OCI-LY7 (cell line): Measurements from ENCODE around the gene SETD4. TPM values are rescaled to one million over a fixed set of nuclear protein-coding genes. Genes with fewer than 3 reads are reported as not detected.

Experiments
- BruUV-seq: library from RNA; stranded (reverse); fragments of 400-500 nt; replicated peaks from 2 replicates; lab custom pipeline; 2021; lab: Mats Ljungman, UMichigan
- CTCF ChIA-PET: fragments of 300-600 bp; sonication (Branson Sonifier 250); formaldehyde crosslinking; loops from one replicate; lab custom pipeline; 2022; ENCODE audit warnings: antibody characterized with exemption; ENCODE audit not compliant: unreplicated experiment; lab: Charles Lee
- POLR2A ChIA-PET: fragments of 300-600 bp; sonication (Branson Sonifier 250); formaldehyde crosslinking; loops from one replicate; lab custom pipeline; 2022; ENCODE audit warnings: antibody characterized with exemption; lab: Charles Lee
- DNase-seq: peaks from one replicate; pipeline ENCODE4 v3.0.0-alpha.2; 2015; ENCODE audit warnings: low spot score
- H2AFZ ChIP-seq: fragments of 200-600 bp; sonication (generic), shearing (Covaris generic); 2 replicates; pipeline ENCODE4 v1.6.1; 2014; ENCODE audit warnings: mild to moderate bottlenecking, antibody characterized with exemption, low read length, moderate library complexity
- H3K27ac ChIP-seq: fragments of 200-600 bp; sonication (generic); 2 replicates; pipeline ENCODE4 v1.5.1; 2014; ENCODE audit warnings: mixed run types, low read depth, mild to moderate bottlenecking, moderate library complexity, low read length, inconsistent platforms; ENCODE audit not compliant: poor library complexity, severe bottlenecking
- H3K36me3 ChIP-seq: fragments of 200-600 bp; sonication (generic); 2 replicates; pipeline ENCODE4 v1.6.1; 2014; ENCODE audit warnings: mild to moderate bottlenecking, antibody characterized with exemption, low read length, moderate library complexity, mixed read lengths; ENCODE audit not compliant: insufficient read depth
- H3K4me1 ChIP-seq: fragments of 200-600 bp; sonication (generic); 2 replicates; pipeline ENCODE4 v1.5.1; 2014; ENCODE audit warnings: mild to moderate bottlenecking, low read length; ENCODE audit not compliant: insufficient read depth, poor library complexity, severe bottlenecking
- H3K4me2 ChIP-seq: fragments of 200-600 bp; sonication (generic); 2 replicates; pipeline ENCODE4 v1.6.1; 2014; ENCODE audit warnings: mild to moderate bottlenecking, low read length
- H3K4me3 ChIP-seq: fragments of 200-600 bp; sonication (generic); 2 replicates; pipeline ENCODE4 v1.5.1; 2014; ENCODE audit warnings: mild to moderate bottlenecking, low read depth, low read length; ENCODE audit not compliant: poor library complexity, severe bottlenecking
- H3K79me2 ChIP-seq: fragments of 200-600 bp; sonication (generic); 2 replicates; pipeline ENCODE4 v1.6.1; 2016; ENCODE audit warnings: low read depth, mild to moderate bottlenecking, low read length, moderate library complexity, mixed read lengths; ENCODE audit not compliant: insufficient read depth
- H3K9me2 ChIP-seq: fragments of 200-600 bp; sonication (generic); 2 replicates; pipeline ENCODE4 v1.6.1; 2016; ENCODE audit warnings: mild to moderate bottlenecking, low read length, mixed read lengths; ENCODE audit not compliant: insufficient read depth
- H3K9me3 ChIP-seq: fragments of 200-600 bp; sonication (generic); 2 replicates; pipeline ENCODE4 v1.6.1; 2014; ENCODE audit warnings: mild to moderate bottlenecking, mixed run types, low read length, mixed read lengths
- H4K20me1 ChIP-seq: fragments of 200-600 bp; sonication (generic); 2 replicates; pipeline ENCODE4 v1.6.1; 2014; ENCODE audit warnings: mild to moderate bottlenecking, antibody characterized with exemption, low read length, moderate library complexity, mixed read lengths; ENCODE audit not compliant: insufficient read depth
- EZH2phosphoT487 ChIP-seq: fragments of 200-600 bp; sonication (generic); IDR thresholded peaks from 2 replicates; pipeline ENCODE4 v1.6.1; 2018; ENCODE audit warnings: low read depth, borderline replicate concordance, mild to moderate bottlenecking, mixed run types, antibody characterized with exemption, low read length, moderate library complexity, mixed read lengths
- intact Hi-C: fragments of 100-400 bp; cut with micrococcal nuclease; formaldehyde crosslinking; loops from one replicate; pipeline ENCODE4 v1.10.0; 2022; ENCODE audit not compliant: unreplicated experiment
- total RNA-seq, 2 experiments: library from RNA; depleted of rRNA in 1 of 2; stranded (reverse); fragments of >200 nt in 1 of 2; shearing (Covaris generic) in 1 of 2; gene quantifications; 2 replicates each; pipeline ENCODE4 v1.2.3, GENCODE V29; 2014 to 2022
- TF ChIP-seq, protein P1 (sequence below): fragments of 200-600 bp; sonication (generic); conservative IDR thresholded peaks from 2 replicates; pipeline ENCODE4 v1.5.1; 2014; ENCODE audit warnings: mild to moderate bottlenecking, antibody characterized with exemption, low read length, moderate library complexity, mixed read lengths

The SETD4 gene
- total RNA-seq, 2 experiments from 2014 or later = 19.1 to 28.1 TPM

DNA sequence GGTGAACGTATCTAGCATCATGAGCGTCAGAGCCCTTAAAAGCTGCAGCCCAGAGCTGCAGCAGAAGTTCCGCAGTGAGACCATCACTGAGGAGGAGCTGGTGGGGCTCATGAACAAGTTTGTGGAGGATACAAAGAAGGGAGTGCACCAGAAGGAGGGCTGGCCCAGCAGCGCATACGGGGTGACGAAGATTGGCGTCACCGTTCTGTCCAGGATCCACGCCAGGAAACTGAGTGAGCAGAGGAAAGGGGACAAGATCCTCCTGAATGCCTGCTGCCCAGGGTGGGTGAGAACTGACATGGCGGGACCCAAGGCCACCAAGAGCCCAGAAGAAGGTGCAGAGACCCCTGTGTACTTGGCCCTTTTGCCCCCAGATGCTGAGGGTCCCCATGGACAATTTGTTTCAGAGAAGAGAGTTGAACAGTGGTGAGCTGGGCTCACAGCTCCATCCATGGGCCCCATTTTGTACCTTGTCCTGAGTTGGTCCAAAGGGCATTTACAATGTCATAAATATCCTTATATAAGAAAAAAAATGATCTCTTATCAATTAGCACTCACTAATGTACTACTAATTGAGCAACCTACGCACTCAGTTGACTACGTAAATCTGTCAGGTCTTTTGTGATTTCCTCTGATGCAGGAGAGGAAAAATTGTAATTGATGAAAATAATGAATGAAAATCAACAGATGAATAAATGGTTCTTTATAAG lies 12.3 kb upstream of the SETD4 start:
- no peak for DNase-seq
- no peaks in the 10 kb centered on the region for H3K79me2 ChIP-seq
- ChIA-PET POLR2A (interaction anchor here (0.6 to 0.7 kb wide), 2 partner anchors 43 to 694 kb away, joined by 3 read pairs; no protein-coding TSS in a partner anchor), CTCF (no interaction called here)
- intact Hi-C loops = no loop called here
- H3K9me3 ChIP-seq = peaks cover 17% of the 10 kb centered on the region
- no TSS peak for BruUV-seq
- H3K4me3 ChIP-seq = no peak overlapping the region
- H3K4me2 ChIP-seq = no peak overlapping the region
- no peak overlapping the region for H3K27ac ChIP-seq
- no peak overlapping the region for H2AFZ ChIP-seq
- H4K20me1 ChIP-seq = no peaks in the 10 kb centered on the region
- peaks cover 15% of the 10 kb centered on the region for H3K4me1 ChIP-seq
- TF ChIP-seq EZH2phosphoT487 = no peak
- TF ChIP-seq, protein P1, sequence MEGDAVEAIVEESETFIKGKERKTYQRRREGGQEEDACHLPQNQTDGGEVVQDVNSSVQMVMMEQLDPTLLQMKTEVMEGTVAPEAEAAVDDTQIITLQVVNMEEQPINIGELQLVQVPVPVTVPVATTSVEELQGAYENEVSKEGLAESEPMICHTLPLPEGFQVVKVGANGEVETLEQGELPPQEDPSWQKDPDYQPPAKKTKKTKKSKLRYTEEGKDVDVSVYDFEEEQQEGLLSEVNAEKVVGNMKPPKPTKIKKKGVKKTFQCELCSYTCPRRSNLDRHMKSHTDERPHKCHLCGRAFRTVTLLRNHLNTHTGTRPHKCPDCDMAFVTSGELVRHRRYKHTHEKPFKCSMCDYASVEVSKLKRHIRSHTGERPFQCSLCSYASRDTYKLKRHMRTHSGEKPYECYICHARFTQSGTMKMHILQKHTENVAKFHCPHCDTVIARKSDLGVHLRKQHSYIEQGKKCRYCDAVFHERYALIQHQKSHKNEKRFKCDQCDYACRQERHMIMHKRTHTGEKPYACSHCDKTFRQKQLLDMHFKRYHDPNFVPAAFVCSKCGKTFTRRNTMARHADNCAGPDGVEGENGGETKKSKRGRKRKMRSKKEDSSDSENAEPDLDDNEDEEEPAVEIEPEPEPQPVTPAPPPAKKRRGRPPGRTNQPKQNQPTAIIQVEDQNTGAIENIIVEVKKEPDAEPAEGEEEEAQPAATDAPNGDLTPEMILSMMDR = no peak
- H3K36me3 ChIP-seq = peaks cover 5% of the 10 kb centered on the region; the same call in 1 of the 2 replicates
- no peaks in the 10 kb centered on the region for H3K9me2 ChIP-seq

DNA sequence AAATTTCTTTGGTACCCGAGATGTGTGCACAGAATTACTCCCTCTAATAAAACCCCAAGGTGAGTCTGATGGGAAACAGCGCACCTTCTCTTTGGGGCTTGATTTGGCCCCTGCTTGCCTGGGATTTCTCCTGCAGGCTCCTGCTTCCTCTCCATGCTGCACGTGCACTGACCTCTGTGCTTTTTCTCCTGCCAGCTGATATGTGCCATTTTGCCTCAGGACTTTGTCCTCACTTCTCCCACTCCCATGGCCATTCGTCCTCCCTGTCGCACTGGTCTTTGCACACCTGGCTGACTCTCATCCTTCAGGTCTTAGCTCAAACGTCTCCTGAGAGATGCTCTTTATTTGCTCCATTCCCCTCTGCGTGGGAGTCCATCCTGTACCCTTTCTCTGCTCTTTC lies 10.7 kb upstream of the SETD4 start:
- POLR2A ChIA-PET = interaction anchor here (0.6 to 0.7 kb wide), 2 partner anchors 11 to 224 kb away, joined by 3 read pairs; no protein-coding TSS in a partner anchor
- Histone ChIP-seq H4K20me1 (no peaks in the 10 kb centered on the region), H2AFZ (no peak overlapping the region), H3K36me3 (peaks cover 5% of the 10 kb centered on the region; the same call in 1 of the 2 replicates), H3K9me3 (peaks cover 21% of the 10 kb centered on the region), H3K4me3 (no peak overlapping the region), H3K4me2 (no peak overlapping the region), H3K9me2 (no peaks in the 10 kb centered on the region), H3K4me1 (peaks cover 6% of the 10 kb centered on the region), H3K79me2 (no peaks in the 10 kb centered on the region), H3K27ac (no peak overlapping the region)
- no TSS peak for BruUV-seq
- intact Hi-C loops = no loop called here
- DNase-seq = no peak
- TF ChIP-seq, protein P1 = no peak
- CTCF ChIA-PET = no interaction called here
